Breast epithelium (tissue), 4 donors: ENCODE data around the gene SMCO2. TPM values are rescaled to one million over a fixed set of nuclear protein-coding genes. Genes with fewer than 3 reads are reported as not detected.
A peak's percentile ranks its signal among the peaks of the same experiment; 100 is the strongest.
"Not testable (repeated sequence)": the region's sequence is repeated elsewhere in the genome, so short reads cannot be mapped to it uniquely, and the experiment has no call there.

Experiments
- DNase-seq, 2 donors: peaks; one replicate each; pipeline ENCODE4 v3.0.0-alpha.2; 2019; ENCODE audit warnings: low spot score in 2 of 2
- H3K27ac ChIP-seq, 2 donors: fragments of 200-600 bp; sonication (generic) in 1 of 2; one replicate each; pipeline ENCODE4 v1.5.1; 2016 to 2019; ENCODE audit warnings: mild to moderate bottlenecking in 1 of 2
- H3K27me3 ChIP-seq, 2 donors: fragments of 200-600 bp; sonication (generic) in 1 of 2; one replicate each; pipeline versions ENCODE4 v1.5.1 to v1.6.0; 2017 to 2019; ENCODE audit warnings: control low read depth in 1 of 2, mild to moderate bottlenecking in 1 of 2
- H3K36me3 ChIP-seq: fragments of 200-600 bp; one replicate; pipeline ENCODE4 v1.5.1; 2019
- H3K4me1 ChIP-seq, 2 donors: fragments of 200-600 bp; sonication (generic); one replicate each; pipeline ENCODE4 v1.5.1; 2016 to 2019; ENCODE audit warnings: control low read depth in 1 of 2
- H3K4me3 ChIP-seq, 3 donors: fragments of 200-600 bp; sonication (generic); 1 replicate in 2 of 3; 2 replicates in 1 of 3; pipeline ENCODE4 v1.5.1; 2016 to 2019; ENCODE audit warnings: mild to moderate bottlenecking in 3 of 3, moderate library complexity in 2 of 3
- H3K9me3 ChIP-seq, 2 donors: fragments of 200-600 bp; sonication (generic) in 1 of 2; one replicate each; pipeline ENCODE4 v1.5.1; 2016 to 2019; ENCODE audit warnings: control low read depth in 1 of 2
- POLR2A ChIP-seq: fragments of 450-650 bp; IDR thresholded peaks from one replicate; pipeline ENCODE4 v1.6.1; 2016; ENCODE audit warnings: antibody characterized with exemption, mild to moderate bottlenecking, moderate library complexity
- POLR2AphosphoS5 ChIP-seq, 3 donors: sonication (generic); formaldehyde crosslinking; IDR thresholded peaks; one replicate each; pipeline ENCODE4 v1.6.1; 2017; ENCODE audit warnings: antibody characterized with exemption in 3 of 3
- intact Hi-C: fragments of 100-400 bp; cut with DNase I; formaldehyde crosslinking; loops from one replicate; pipeline ENCODE4 v1.15.1; 2023; ENCODE audit warnings: low total_unique reads
- total RNA-seq, 3 donors: library from RNA; depleted of rRNA; stranded (reverse); fragments of >200 nt; gene quantifications; one replicate each; pipeline ENCODE4 v1.1.0, GENCODE V29; 2016
- TF ChIP-seq, protein P1 (sequence below), 3 donors: fragments of 450-650 bp; IDR thresholded peaks; one replicate each; pipeline ENCODE4 v1.5.1; 2016 to 2017; ENCODE audit warnings: antibody characterized with exemption in 3 of 3, mild to moderate bottlenecking in 3 of 3, moderate library complexity in 3 of 3

Gene SMCO2
- total RNA-seq, 3 donors from 2014 or later, result not detected

DNA sequence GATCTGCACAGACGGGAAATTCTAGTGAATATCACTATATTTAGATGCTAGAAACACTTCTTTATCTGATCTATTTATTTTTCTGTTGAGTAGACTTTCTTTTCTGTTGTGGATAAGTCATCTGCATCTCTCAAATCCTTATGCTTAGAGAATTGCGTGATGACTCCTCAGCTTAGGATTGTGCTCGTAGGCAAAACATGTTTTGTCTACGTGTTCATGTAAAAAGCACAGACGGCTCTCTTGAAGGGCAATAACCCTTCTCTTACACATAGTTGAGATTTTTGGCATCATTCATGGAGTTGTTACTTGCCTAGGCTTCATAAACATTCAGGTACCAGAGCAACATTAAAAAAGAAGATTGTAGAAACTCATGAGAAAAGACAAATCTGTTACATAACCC is 96.1 kb downstream of the SMCO2 start:
- intact Hi-C loops, result no loop called here
- no peak overlapping the region for H3K4me3 ChIP-seq
- no peaks in the 10 kb centered on the region for H3K4me1 ChIP-seq

GRCh38 chr12:27544858-27545257 is 98.3 kb downstream of the SMCO2 start:
- intact Hi-C loops, H3K27me3 ChIP-seq, H3K4me3 ChIP-seq, H3K36me3 ChIP-seq, DNase-seq, H3K9me3 ChIP-seq, H3K4me1 ChIP-seq: not testable (repeated sequence)
- H3K27ac ChIP-seq, result peak overlapping the region in 1 of 2 donors; percentile 41

More for the DNA sequence above, 96.1 kb downstream of the SMCO2 start:
- H3K27ac ChIP-seq, result peak overlapping the region; percentile 48 to 56
- no peak for TF ChIP-seq POLR2A
- TF ChIP-seq POLR2AphosphoS5 (IDR thresholded peaks at IDR 0.05), result no peak
- TF ChIP-seq, protein P1, sequence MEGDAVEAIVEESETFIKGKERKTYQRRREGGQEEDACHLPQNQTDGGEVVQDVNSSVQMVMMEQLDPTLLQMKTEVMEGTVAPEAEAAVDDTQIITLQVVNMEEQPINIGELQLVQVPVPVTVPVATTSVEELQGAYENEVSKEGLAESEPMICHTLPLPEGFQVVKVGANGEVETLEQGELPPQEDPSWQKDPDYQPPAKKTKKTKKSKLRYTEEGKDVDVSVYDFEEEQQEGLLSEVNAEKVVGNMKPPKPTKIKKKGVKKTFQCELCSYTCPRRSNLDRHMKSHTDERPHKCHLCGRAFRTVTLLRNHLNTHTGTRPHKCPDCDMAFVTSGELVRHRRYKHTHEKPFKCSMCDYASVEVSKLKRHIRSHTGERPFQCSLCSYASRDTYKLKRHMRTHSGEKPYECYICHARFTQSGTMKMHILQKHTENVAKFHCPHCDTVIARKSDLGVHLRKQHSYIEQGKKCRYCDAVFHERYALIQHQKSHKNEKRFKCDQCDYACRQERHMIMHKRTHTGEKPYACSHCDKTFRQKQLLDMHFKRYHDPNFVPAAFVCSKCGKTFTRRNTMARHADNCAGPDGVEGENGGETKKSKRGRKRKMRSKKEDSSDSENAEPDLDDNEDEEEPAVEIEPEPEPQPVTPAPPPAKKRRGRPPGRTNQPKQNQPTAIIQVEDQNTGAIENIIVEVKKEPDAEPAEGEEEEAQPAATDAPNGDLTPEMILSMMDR (IDR thresholded peaks at IDR 0.05), result no peak
- no peaks in the 10 kb centered on the region for H3K27me3 ChIP-seq
- no peaks in the 10 kb centered on the region for H3K9me3 ChIP-seq
- no peak for DNase-seq
- no peaks in the 10 kb centered on the region for H3K36me3 ChIP-seq

DNA sequence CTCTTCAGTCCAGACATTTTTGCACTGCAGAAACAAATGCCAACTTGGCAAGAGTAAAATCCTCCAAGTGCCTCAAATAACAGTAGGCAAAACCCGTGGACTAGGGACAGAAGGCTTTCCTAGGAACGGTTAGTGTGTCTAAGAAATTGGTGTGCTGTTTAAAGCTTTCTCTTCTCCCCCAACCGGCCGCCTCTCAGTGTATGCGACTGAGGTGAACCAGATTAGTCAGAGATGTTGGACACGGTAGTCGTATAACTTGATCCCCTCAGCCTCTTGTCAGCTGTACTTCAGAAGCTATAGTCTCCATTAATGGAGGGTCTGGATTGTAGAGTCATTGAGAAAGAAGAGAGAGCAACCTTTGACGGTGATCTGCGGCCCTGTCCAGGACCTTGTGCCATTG is 99.1 kb downstream of the SMCO2 start:
- no peaks in the 10 kb centered on the region for H3K9me3 ChIP-seq
- intact Hi-C loops, result no loop called here
- peaks cover 5 to 8% of the 10 kb centered on the region in 2 donors for H3K4me1 ChIP-seq
- no peak overlapping the region for H3K4me3 ChIP-seq
- TF ChIP-seq POLR2A (no peak), POLR2AphosphoS5 (IDR thresholded peaks at IDR 0.05) (no peak)
- TF ChIP-seq, protein P1 (IDR thresholded peaks at IDR 0.05), result no peak
- H3K27me3 ChIP-seq, result no peaks in the 10 kb centered on the region
- DNase-seq, result no peak
- H3K27ac ChIP-seq, result peak overlapping the region; percentile 41 to 56
- H3K36me3 ChIP-seq, result no peaks in the 10 kb centered on the region

- H3K36me3 ChIP-seq, result no peaks in the 10 kb centered on the region
- H3K4me3 ChIP-seq, result no peak overlapping the region
- H3K27ac ChIP-seq, result peak overlapping the region; percentile 81 to 82
- H3K4me1 ChIP-seq, result peaks cover 5 to 8% of the 10 kb centered on the region in 2 donors
- H3K9me3 ChIP-seq, result no peaks in the 10 kb centered on the region
- TF ChIP-seq, protein P1 (IDR thresholded peaks at IDR 0.05), result no peak
- TF ChIP-seq POLR2AphosphoS5 (IDR thresholded peaks at IDR 0.05), result no peak
- no peak for TF ChIP-seq POLR2A
- no peak for DNase-seq
- intact Hi-C loops, result no loop called here
- no peaks in the 10 kb centered on the region for H3K27me3 ChIP-seq
These were observed 101.1 kb downstream of the SMCO2 start for GRCh38 chr12:27547592-27547991.

DNA sequence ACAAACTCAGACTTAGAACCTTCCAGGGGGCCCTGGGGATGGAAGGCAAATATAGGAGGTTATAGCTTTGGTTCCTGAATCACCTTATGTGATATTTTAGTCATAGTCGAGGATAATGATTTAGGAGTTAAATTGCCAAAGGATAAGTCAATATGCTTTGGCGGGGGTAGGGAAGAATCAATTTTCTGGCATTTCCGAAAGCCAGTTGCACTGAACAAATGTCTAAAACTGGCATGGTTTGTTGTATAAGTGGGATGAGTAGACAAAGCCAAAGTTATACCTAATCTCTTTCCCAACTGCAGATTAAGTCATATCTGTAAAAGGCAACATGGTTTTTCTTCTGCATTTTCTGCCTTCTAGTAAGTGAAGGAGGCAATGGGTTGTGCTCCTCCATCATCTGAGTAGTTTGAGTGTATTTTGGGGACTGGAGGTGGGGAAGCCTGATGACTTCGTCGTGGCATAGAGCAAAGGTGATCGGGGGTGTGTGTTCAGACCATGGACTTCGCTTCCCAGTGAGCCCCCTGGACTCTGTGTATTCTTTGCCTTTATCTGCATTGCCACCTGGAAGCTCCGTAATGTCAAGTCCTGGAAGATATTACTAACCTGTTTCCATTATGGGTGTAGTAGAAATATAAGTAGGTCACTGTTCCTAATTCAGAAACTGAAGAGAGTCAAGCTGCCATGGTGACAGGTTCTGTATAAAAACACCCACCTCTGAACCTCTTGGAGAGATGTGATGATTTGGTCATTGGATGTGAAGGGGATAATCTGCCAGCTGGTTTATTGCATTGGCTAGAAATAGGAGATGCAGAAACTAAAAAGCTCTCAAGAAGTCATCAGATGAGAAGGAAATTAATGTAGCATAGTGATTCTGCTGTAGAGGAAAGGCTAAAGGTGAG is 102.0 kb downstream of the SMCO2 start:
- DNase-seq, result no peak
- TF ChIP-seq POLR2A (no peak), POLR2AphosphoS5 (IDR thresholded peaks at IDR 0.05) (no peak)
- TF ChIP-seq, protein P1 (IDR thresholded peaks at IDR 0.05), result no peak
- H3K27me3 ChIP-seq, result no peaks in the 10 kb centered on the region
- peaks cover 5 to 8% of the 10 kb centered on the region in 2 donors for H3K4me1 ChIP-seq
- no peaks in the 10 kb centered on the region for H3K36me3 ChIP-seq
- H3K4me3 ChIP-seq, result no peak overlapping the region
- H3K27ac ChIP-seq, result peak overlapping the region; percentile 81 to 82
- intact Hi-C loops, result no loop called here
- H3K9me3 ChIP-seq, result no peaks in the 10 kb centered on the region
